GM10266 (cell line): ENCODE results near the gene TUBB3.
A peak's percentile ranks its signal among the peaks of the same experiment; 100 is the strongest.

Source experiments
- DNase-seq: peaks from one replicate; pipeline ENCODE4 v3.0.0; 2012; ENCODE audit errors: extremely low spot score
- TF ChIP-seq, protein P1 (sequence below): IDR thresholded peaks from 2 replicates; pipeline ENCODE4 v1.5.1; 2012; ENCODE audit warnings: mild to moderate bottlenecking, low read depth; ENCODE audit not compliant: control insufficient read depth, insufficient read depth; ENCODE audit errors: missing control alignments

TUBB3 gene

DNA sequence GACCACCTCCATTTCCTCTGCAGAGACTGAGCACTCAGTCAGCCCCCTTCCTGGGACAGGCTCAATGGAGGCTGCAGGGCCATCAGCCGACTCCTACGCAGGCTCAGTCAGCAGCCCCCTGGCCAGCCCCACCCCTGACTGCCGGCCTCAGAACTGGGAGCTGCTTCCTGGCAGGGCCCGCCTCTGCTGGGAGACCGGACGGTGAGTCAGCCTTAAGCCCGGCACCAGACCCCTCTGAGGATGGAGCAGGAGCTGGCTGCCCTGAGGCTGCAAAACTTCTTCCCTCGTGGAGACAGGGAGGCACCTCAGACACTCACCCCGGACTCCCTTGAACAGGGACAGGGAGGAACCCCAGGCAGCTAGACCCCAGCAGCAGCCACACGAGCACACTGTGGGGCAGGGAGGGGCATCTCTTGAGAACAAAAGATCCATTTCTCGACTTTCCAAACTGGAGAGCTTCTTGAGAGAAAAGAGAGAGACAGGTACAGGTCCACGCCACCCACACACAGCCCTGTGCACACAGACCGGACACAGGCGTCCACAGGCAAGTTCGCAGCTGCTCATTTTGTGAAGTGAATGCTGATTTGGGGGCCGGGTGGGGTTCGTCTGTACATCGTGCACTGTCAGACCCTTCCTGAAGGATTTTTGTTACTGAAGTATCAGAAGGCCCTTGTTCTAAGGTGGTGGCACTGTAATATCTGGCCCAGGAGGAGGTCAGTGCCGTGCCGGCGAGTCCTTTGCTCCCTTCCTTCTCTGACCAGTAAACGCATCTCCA lies 1.3 kb upstream of the TUBB3 start:
- no peak for DNase-seq
- TF ChIP-seq, protein P1, sequence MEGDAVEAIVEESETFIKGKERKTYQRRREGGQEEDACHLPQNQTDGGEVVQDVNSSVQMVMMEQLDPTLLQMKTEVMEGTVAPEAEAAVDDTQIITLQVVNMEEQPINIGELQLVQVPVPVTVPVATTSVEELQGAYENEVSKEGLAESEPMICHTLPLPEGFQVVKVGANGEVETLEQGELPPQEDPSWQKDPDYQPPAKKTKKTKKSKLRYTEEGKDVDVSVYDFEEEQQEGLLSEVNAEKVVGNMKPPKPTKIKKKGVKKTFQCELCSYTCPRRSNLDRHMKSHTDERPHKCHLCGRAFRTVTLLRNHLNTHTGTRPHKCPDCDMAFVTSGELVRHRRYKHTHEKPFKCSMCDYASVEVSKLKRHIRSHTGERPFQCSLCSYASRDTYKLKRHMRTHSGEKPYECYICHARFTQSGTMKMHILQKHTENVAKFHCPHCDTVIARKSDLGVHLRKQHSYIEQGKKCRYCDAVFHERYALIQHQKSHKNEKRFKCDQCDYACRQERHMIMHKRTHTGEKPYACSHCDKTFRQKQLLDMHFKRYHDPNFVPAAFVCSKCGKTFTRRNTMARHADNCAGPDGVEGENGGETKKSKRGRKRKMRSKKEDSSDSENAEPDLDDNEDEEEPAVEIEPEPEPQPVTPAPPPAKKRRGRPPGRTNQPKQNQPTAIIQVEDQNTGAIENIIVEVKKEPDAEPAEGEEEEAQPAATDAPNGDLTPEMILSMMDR = no peak

DNA sequence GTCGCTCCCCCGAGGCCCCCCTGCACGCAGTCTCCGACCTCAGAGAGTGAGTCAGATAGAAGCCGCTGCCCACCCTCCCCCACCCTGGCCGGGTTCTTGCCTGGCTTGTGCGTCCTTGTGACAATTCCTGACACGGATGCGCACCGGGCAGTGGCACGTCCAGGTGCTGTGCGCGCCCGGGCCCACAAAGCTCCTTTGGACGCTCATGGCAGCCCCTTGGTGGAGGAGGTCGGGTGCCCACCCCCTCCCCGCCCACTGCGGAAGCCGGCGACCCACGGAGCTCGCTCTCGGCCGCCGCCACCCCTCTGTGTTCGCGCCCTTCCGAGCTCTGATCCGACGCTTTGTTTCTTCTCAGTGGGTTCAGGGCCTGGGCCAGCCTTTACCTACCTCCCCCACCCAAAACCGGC lies 662 bp upstream of the TUBB3 start:
- TF ChIP-seq, protein P1 = no peak
- DNase-seq = no peak

DNA sequence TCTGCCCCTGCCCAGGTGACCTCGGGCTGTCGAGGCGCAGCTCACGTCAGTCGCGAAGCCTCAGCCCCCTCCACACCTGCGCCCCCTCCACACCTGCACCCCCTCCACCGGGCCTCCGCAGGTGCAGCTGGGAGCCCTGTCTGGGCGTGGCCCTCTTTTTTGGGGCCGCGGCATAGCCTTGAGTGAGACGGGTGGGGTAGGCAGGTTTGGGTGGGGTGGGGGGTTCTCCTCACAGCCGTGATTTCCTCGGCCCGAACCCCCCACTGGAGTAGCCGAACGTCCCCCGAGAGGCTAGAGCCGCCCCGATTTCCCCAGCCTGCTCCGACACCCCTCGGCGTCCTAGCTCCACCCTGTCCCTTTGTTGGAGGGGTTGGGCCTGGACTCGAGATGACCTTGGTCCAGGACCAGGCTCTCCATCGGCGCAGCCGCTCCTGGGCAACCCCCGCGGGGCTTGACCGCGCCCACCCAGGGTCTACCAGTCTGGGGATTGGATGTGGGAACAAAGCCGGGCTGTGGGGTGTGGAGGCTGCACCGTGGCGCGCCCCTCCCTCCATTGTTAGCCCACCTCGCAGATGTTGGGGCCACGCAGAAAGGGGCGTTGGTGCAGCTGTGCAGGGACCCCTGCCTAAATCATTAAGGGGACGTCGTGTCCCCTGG lies 626 bp downstream of the TUBB3 start:
- DNase-seq = no peak
- TF ChIP-seq, protein P1 = no peak

DNA sequence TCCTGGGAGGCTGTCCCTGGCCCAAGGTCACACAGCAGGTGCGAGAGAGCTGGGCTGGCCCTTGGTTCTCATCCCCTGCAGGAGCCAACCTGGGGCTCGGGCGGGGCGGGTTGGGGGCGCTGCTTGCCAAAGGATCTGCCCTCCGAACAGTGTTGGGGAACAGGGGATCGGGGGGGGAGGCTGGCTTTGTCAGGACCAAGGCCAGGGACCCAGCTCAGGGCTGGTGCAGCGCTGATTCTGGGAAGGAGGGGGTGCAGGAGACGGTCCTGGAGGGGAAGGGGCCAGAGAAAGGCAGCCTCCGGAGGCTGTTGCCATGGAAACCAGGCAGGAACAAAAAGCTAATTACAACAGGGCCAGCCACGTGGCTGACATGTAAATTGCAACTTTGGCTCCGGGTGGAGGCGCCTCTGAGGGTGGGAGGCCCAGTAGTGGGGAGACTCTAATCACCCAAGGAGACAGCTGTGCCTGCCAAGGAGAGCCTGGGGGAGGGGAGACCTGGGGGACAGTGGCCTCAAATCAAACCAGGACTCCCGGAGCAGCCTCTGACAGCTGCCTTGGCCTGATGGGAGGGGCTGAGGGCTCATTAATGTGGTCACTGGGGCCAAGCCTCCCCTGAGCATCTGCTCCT lies 1.3 kb downstream of the TUBB3 start:
- TF ChIP-seq, protein P1 = no peak
- DNase-seq = peak; percentile 75

DNA sequence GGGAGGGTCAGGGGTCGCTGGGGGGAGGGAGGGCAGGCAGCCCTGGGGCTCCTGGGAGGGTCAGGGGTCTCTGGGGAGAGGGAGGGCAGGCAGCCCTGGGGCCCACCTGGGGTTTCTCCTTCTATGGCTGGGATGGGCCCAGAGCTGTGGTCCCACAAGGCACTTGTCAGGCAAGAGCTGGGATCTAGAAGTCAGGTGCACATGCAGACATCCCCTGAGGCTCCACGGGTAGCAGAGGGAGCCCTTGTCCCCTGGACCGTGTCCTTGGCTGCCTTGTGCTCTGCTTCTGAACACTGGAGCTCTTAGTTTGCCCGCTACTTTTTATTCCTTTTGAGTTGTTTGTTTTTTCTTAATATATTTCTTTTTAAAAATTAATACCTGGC lies 1.8 kb downstream of the TUBB3 start:
- TF ChIP-seq, protein P1 = no peak
- no peak for DNase-seq

DNA sequence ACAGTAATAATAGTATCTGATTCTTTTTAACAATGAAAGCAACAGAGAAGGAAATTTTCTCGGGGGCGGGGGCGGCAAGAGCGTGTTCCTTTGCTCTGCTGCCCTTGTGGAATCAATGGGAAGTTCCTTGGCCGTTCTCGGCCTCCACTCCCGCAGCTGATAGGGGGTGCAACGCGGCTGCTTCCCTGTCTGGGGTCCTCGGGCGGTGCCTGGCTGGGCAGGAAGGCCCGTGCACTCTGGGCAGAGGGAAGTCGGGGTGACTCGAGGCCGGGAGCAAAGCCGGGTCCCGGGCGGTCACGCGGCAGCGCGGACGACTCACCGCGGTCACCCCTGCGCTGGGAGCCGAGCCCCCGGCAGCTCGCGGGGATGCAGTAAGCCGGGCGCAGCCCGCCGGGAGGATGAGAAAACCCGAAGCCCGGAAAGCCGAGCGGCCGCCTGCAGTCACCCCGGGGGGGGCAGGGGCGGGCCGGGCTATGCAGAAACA lies 2.5 kb downstream of the TUBB3 start:
- TF ChIP-seq, protein P1 = no peak
- DNase-seq = no peak
